Measurements from ENCODE around the gene BABAM2.
"Not testable (repeated sequence)": the region's sequence is repeated elsewhere in the genome, so short reads cannot be mapped to it uniquely, and the experiment has no call there.

The BABAM2 gene

GRCh38 chr2:28255231-28255630 lies 364.7 kb downstream of the BABAM2 start:
- DNase-seq (ENCODE audit: low read depth) = not testable (repeated sequence)

- no peak for DNase-seq (ENCODE audit: low read depth)
Measured at GRCh38 chr2:28257182-28257581, 366.7 kb downstream of the BABAM2 start.

GRCh38 chr2:28259226-28259625 lies 368.7 kb downstream of the BABAM2 start:
- not testable (repeated sequence) for DNase-seq (ENCODE audit: low read depth)

- DNase-seq (ENCODE audit: low read depth) = no peak
Measured at GRCh38 chr2:28263690-28264089, 373.2 kb downstream of the BABAM2 start.

GRCh38 chr2:28267282-28267681 lies 376.8 kb downstream of the BABAM2 start:
- no peak for DNase-seq (ENCODE audit: low read depth)

GRCh38 chr2:28268386-28268785 lies 377.9 kb downstream of the BABAM2 start:
- DNase-seq (ENCODE audit: low read depth) = no peak

- peak; percentile 29 for DNase-seq (ENCODE audit: low read depth)
Measured at GRCh38 chr2:28269019-28269784, 378.7 kb downstream of the BABAM2 start.

- no peak for DNase-seq (ENCODE audit: low read depth)
Measured at GRCh38 chr2:28270456-28271152, 380.1 kb downstream of the BABAM2 start.

- no peak for DNase-seq (ENCODE audit: low read depth)
Measured at GRCh38 chr2:28271231-28271918, 380.8 kb downstream of the BABAM2 start.

GRCh38 chr2:28271919-28272250 lies 381.4 kb downstream of the BABAM2 start:
- DNase-seq (ENCODE audit: low read depth) = no peak

- DNase-seq (ENCODE audit: low read depth) = no peak
Measured at GRCh38 chr2:28273751-28274150, 383.2 kb downstream of the BABAM2 start.

- DNase-seq (ENCODE audit: low read depth) = no peak
Measured at GRCh38 chr2:28274911-28275685, 384.6 kb downstream of the BABAM2 start.

GRCh38 chr2:28276076-28276618 lies 385.6 kb downstream of the BABAM2 start:
- no peak for DNase-seq (ENCODE audit: low read depth)

GRCh38 chr2:28276807-28277206 lies 386.3 kb downstream of the BABAM2 start:
- DNase-seq (ENCODE audit: low read depth) = no peak

GRCh38 chr2:28277466-28277865 lies 386.9 kb downstream of the BABAM2 start:
- no peak for DNase-seq (ENCODE audit: low read depth)

GRCh38 chr2:28279371-28279770 lies 388.8 kb downstream of the BABAM2 start:
- no peak for DNase-seq (ENCODE audit: low read depth)

GRCh38 chr2:28280619-28281018 lies 390.1 kb downstream of the BABAM2 start:
- DNase-seq (ENCODE audit: low read depth) = no peak

GRCh38 chr2:28281739-28282138 lies 391.2 kb downstream of the BABAM2 start:
- DNase-seq (ENCODE audit: low read depth) = no peak

- DNase-seq (ENCODE audit: low read depth) = no peak
Measured at GRCh38 chr2:28282248-28282647, 391.7 kb downstream of the BABAM2 start.

GRCh38 chr2:28282861-28283646 lies 392.5 kb downstream of the BABAM2 start:
- DNase-seq (ENCODE audit: low read depth) = no peak

- DNase-seq (ENCODE audit: low read depth) = no peak
Measured at GRCh38 chr2:28283861-28284260, 393.3 kb downstream of the BABAM2 start.

Data from CMK (cell line).